Mesendoderm (in vitro differentiated cells): Measurements from ENCODE around the gene PSMG4.

Source experiments
- DNase-seq: peaks from one replicate; pipeline ENCODE4 v3.0.0; 2013
- H2AK5ac ChIP-seq: 2 replicates; pipeline ENCODE4 v1.6.1; 2013; ENCODE audit warnings: low read length, inconsistent platforms
- H2BK120ac ChIP-seq: 2 replicates; pipeline ENCODE4 v1.6.1; 2013; ENCODE audit warnings: low read depth, mild to moderate bottlenecking, low read length, moderate library complexity, mixed read lengths
- H2BK15ac ChIP-seq: replicated peaks from 2 replicates; pipeline ENCODE4 v1.6.1; 2013; ENCODE audit warnings: low read depth, mild to moderate bottlenecking, moderate library complexity
- H2BK5ac ChIP-seq: 2 replicates; pipeline ENCODE4 v1.6.1; 2013; ENCODE audit warnings: low read length, inconsistent platforms
- H3K18ac ChIP-seq: 2 replicates; pipeline ENCODE4 v1.6.1; 2013; ENCODE audit warnings: mild to moderate bottlenecking, low read length, mixed read lengths
- H3K23ac ChIP-seq: one replicate; pipeline ENCODE4 v1.6.1; 2013; ENCODE audit warnings: low read length
- H3K27ac ChIP-seq: 2 replicates; pipeline ENCODE4 v1.5.1; 2013; ENCODE audit warnings: low read depth, mild to moderate bottlenecking, inconsistent platforms, low read length, moderate library complexity
- H3K27me3 ChIP-seq: 2 replicates; pipeline ENCODE4 v1.6.1; 2013; ENCODE audit warnings: low read length, control low read depth, mild to moderate bottlenecking, inconsistent platforms; ENCODE audit not compliant: insufficient read depth, poor library complexity
- H3K36me3 ChIP-seq: 2 replicates; pipeline ENCODE4 v1.6.1; 2013; ENCODE audit warnings: low read length, inconsistent platforms; ENCODE audit not compliant: control insufficient read depth, insufficient read depth
- H3K4ac ChIP-seq: one replicate; pipeline ENCODE4 v1.6.1; 2013; ENCODE audit warnings: low read depth, mild to moderate bottlenecking, low read length, moderate library complexity
- H3K4me1 ChIP-seq: 2 replicates; pipeline ENCODE4 v1.6.1; 2013; ENCODE audit warnings: low read depth, low read length, inconsistent platforms; ENCODE audit not compliant: control insufficient read depth
- H3K4me2 ChIP-seq: 2 replicates; pipeline ENCODE4 v1.6.1; 2013; ENCODE audit warnings: low read length
- H3K4me3 ChIP-seq: 2 replicates; pipeline ENCODE4 v1.5.1; 2013; ENCODE audit warnings: mild to moderate bottlenecking, low read length
- H3K56ac ChIP-seq: one replicate; pipeline ENCODE4 v1.6.1; 2013; ENCODE audit warnings: low read length
- H3K79me1 ChIP-seq: 2 replicates; pipeline ENCODE4 v1.6.1; 2013; ENCODE audit warnings: low read length, inconsistent platforms
- H3K79me2 ChIP-seq: 2 replicates; pipeline ENCODE4 v1.6.1; 2013; ENCODE audit warnings: mild to moderate bottlenecking, low read length; ENCODE audit not compliant: control insufficient read depth, insufficient read depth
- H3K9ac ChIP-seq: 2 replicates; pipeline ENCODE4 v1.6.1; 2013; ENCODE audit warnings: low read length, inconsistent platforms
- H4K5ac ChIP-seq: one replicate; pipeline ENCODE4 v1.6.1; 2013; ENCODE audit warnings: low read length
- H4K8ac ChIP-seq: one replicate; pipeline ENCODE4 v1.6.1; 2013; ENCODE audit warnings: low read depth, mild to moderate bottlenecking, control low read depth, low read length, moderate library complexity
- whole genome bisulfite sequencing: extraction: QIAGEN DNeasy Blood & Tissue Kit; methylation state at CpG from one replicate; pipeline ENCODE4 v1.1.7; 2013; ENCODE audit warnings: low lambda C conversion rate, missing lambda C conversion rate; ENCODE audit not compliant: insufficient coverage; ENCODE audit errors: extremely low coverage; 5-methylcytosine and 5-hydroxymethylcytosine counted together

Gene PSMG4

GRCh38 chr6:3258201-3258600 is 546 bp upstream of the PSMG4 start:
- H3K27ac ChIP-seq = no peak overlapping the region
- no peak overlapping the region for H2BK120ac ChIP-seq
- H3K4me3 ChIP-seq = no peak overlapping the region
- no peak overlapping the region for H2BK5ac ChIP-seq
- no peak overlapping the region for H3K23ac ChIP-seq
- peak overlapping the region; percentile 44 for H3K56ac ChIP-seq
- H3K27me3 ChIP-seq = no peaks in the 10 kb centered on the region
- peaks cover 7% of the 10 kb centered on the region for H3K79me1 ChIP-seq
- no peak overlapping the region for H2AK5ac ChIP-seq
- H2BK15ac ChIP-seq = no peak overlapping the region
- peaks cover 3% of the 10 kb centered on the region for H3K4me1 ChIP-seq
- peak overlapping the region; percentile 36 for H3K9ac ChIP-seq
- peak overlapping the region; percentile 25 for H3K4me2 ChIP-seq
- peaks cover 39% of the 10 kb centered on the region for H3K79me2 ChIP-seq
- H3K4ac ChIP-seq = no peak overlapping the region
- no peak overlapping the region for H4K8ac ChIP-seq
- H3K36me3 ChIP-seq = no peaks in the 10 kb centered on the region
- no peak for DNase-seq
- no peak overlapping the region for H4K5ac ChIP-seq
- WGBS = no CpG with 5 or more reads among the region's 12 CpGs
- no peak overlapping the region for H3K18ac ChIP-seq

- peak overlapping the region; percentile 86 for H3K23ac ChIP-seq
- peak; percentile 81 for DNase-seq
- H3K56ac ChIP-seq = peak overlapping the region; percentile 99
- peaks cover 15% of the 10 kb centered on the region for H3K79me1 ChIP-seq
- H3K27me3 ChIP-seq = no peaks in the 10 kb centered on the region
- H3K4me1 ChIP-seq = peaks cover 3% of the 10 kb centered on the region
- H2BK5ac ChIP-seq = peak overlapping the region; percentile 31
- peak overlapping the region; percentile 95 for H3K4me3 ChIP-seq
- no peak overlapping the region for H2BK120ac ChIP-seq
- H3K4me2 ChIP-seq = peak overlapping the region; percentile 67
- H4K8ac ChIP-seq = no peak overlapping the region
- H3K18ac ChIP-seq = peak overlapping the region; percentile 2
- WGBS = no CpG with 5 or more reads among the region's 21 CpGs
- no peak overlapping the region for H2BK15ac ChIP-seq
- H3K9ac ChIP-seq = peak overlapping the region; percentile 91
- H3K4ac ChIP-seq = no peak overlapping the region
- no peak overlapping the region for H4K5ac ChIP-seq
- no peak overlapping the region for H2AK5ac ChIP-seq
- H3K79me2 ChIP-seq = peaks cover 51% of the 10 kb centered on the region
- H3K27ac ChIP-seq = no peak overlapping the region
- peaks cover 3% of the 10 kb centered on the region for H3K36me3 ChIP-seq
Measured at GRCh38 chr6:3259491-3259958, 778 bp downstream of the PSMG4 start.

- Histone ChIP-seq H3K18ac (no peak overlapping the region), H3K4ac (no peak overlapping the region), H3K4me2 (peak overlapping the region; percentile 11), H4K8ac (no peak overlapping the region), H3K56ac (peak overlapping the region; percentile 63), H3K27ac (no peak overlapping the region), H4K5ac (no peak overlapping the region), H3K4me3 (no peak overlapping the region), H3K79me1 (peaks cover 18% of the 10 kb centered on the region), H2BK5ac (no peak overlapping the region), H3K23ac (no peak overlapping the region), H3K9ac (peak overlapping the region; percentile 39), H3K27me3 (no peaks in the 10 kb centered on the region), H3K79me2 (peaks cover 56% of the 10 kb centered on the region), H3K36me3 (peaks cover 3% of the 10 kb centered on the region), H3K4me1 (peaks cover 3% of the 10 kb centered on the region), H2BK120ac (no peak overlapping the region), H2BK15ac (no peak overlapping the region), H2AK5ac (no peak overlapping the region)
- DNase-seq = no peak
- WGBS = no CpG with 5 or more reads among the region's 14 CpGs
Measured at GRCh38 chr6:3260296-3260695, 1.5 kb downstream of the PSMG4 start.

GRCh38 chr6:3260772-3261517 is 2.2 kb downstream of the PSMG4 start:
- H4K5ac ChIP-seq = no peak overlapping the region
- no peak overlapping the region for H3K4me3 ChIP-seq
- peaks cover 59% of the 10 kb centered on the region for H3K79me2 ChIP-seq
- peak overlapping the region; percentile 11 for H3K4me2 ChIP-seq
- no peak overlapping the region for H3K18ac ChIP-seq
- H2BK5ac ChIP-seq = no peak overlapping the region
- H4K8ac ChIP-seq = no peak overlapping the region
- no CpG with 5 or more reads among the region's 17 CpGs for WGBS
- H3K79me1 ChIP-seq = peaks cover 18% of the 10 kb centered on the region
- H3K4me1 ChIP-seq = peaks cover 3% of the 10 kb centered on the region
- H3K23ac ChIP-seq = peak overlapping the region; percentile 50
- H3K56ac ChIP-seq = peak overlapping the region; percentile 63
- no peak overlapping the region for H2AK5ac ChIP-seq
- no peak for DNase-seq
- H3K9ac ChIP-seq = peak overlapping the region; percentile 39
- H2BK15ac ChIP-seq = no peak overlapping the region
- H3K4ac ChIP-seq = no peak overlapping the region
- H3K36me3 ChIP-seq = peaks cover 3% of the 10 kb centered on the region
- H3K27ac ChIP-seq = no peak overlapping the region
- H3K27me3 ChIP-seq = no peaks in the 10 kb centered on the region
- H2BK120ac ChIP-seq = no peak overlapping the region

- Histone ChIP-seq H3K79me2 (peaks cover 60% of the 10 kb centered on the region), H3K23ac (no peak overlapping the region), H3K4me1 (peaks cover 3% of the 10 kb centered on the region), H3K4me3 (no peak overlapping the region), H3K4ac (no peak overlapping the region), H3K36me3 (peaks cover 3% of the 10 kb centered on the region), H4K5ac (no peak overlapping the region), H3K27me3 (no peaks in the 10 kb centered on the region), H2BK120ac (no peak overlapping the region), H3K18ac (no peak overlapping the region), H2BK5ac (no peak overlapping the region), H3K4me2 (no peak overlapping the region), H3K79me1 (peaks cover 18% of the 10 kb centered on the region), H4K8ac (no peak overlapping the region), H3K56ac (no peak overlapping the region), H2AK5ac (no peak overlapping the region), H3K9ac (peak overlapping the region; percentile 31), H3K27ac (no peak overlapping the region), H2BK15ac (no peak overlapping the region)
- no peak for DNase-seq
- no CpG with 5 or more reads among the region's 6 CpGs for WGBS
Measured at GRCh38 chr6:3261518-3261820, 2.7 kb downstream of the PSMG4 start.

GRCh38 chr6:3261921-3262320 is 3.2 kb downstream of the PSMG4 start:
- Histone ChIP-seq H3K23ac (no peak overlapping the region), H3K4me1 (peaks cover 3% of the 10 kb centered on the region), H3K4me3 (no peak overlapping the region), H3K79me2 (peaks cover 60% of the 10 kb centered on the region), H3K18ac (no peak overlapping the region), H3K79me1 (peaks cover 18% of the 10 kb centered on the region), H3K4ac (no peak overlapping the region), H2BK120ac (no peak overlapping the region), H3K4me2 (no peak overlapping the region), H3K9ac (no peak overlapping the region), H2BK5ac (no peak overlapping the region), H2AK5ac (no peak overlapping the region), H2BK15ac (no peak overlapping the region), H3K27me3 (no peaks in the 10 kb centered on the region), H4K8ac (no peak overlapping the region), H3K36me3 (peaks cover 3% of the 10 kb centered on the region), H3K56ac (no peak overlapping the region), H4K5ac (no peak overlapping the region), H3K27ac (no peak overlapping the region)
- no CpG with 5 or more reads among the region's 8 CpGs for WGBS
- DNase-seq = no peak
